ENCODE results near the gene CSNK1A1.
A peak's percentile ranks its signal among the peaks of the same experiment; 100 is the strongest.

CSNK1A1 gene

DNA sequence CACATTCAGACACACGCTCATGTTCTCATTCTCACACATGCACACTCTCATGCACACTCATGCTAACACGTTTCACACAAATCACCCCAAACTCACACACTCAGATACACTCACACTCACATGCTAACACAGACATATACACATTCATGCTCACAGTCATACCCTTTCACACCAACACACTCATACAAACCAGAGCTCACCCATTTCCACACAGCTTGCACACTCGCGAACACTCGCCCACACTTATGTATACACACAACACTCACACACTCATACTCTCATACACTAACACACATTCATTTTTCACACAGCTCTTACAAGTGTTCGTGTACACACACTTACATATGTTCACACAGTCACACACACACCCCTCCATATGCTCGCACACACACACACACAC, 108.0 kb downstream of the CSNK1A1 start:
- TF ChIP-seq, protein P1, sequence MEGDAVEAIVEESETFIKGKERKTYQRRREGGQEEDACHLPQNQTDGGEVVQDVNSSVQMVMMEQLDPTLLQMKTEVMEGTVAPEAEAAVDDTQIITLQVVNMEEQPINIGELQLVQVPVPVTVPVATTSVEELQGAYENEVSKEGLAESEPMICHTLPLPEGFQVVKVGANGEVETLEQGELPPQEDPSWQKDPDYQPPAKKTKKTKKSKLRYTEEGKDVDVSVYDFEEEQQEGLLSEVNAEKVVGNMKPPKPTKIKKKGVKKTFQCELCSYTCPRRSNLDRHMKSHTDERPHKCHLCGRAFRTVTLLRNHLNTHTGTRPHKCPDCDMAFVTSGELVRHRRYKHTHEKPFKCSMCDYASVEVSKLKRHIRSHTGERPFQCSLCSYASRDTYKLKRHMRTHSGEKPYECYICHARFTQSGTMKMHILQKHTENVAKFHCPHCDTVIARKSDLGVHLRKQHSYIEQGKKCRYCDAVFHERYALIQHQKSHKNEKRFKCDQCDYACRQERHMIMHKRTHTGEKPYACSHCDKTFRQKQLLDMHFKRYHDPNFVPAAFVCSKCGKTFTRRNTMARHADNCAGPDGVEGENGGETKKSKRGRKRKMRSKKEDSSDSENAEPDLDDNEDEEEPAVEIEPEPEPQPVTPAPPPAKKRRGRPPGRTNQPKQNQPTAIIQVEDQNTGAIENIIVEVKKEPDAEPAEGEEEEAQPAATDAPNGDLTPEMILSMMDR (IDR thresholded peaks at IDR 0.05; ENCODE audit: low read depth, low read length), result no peak

DNA sequence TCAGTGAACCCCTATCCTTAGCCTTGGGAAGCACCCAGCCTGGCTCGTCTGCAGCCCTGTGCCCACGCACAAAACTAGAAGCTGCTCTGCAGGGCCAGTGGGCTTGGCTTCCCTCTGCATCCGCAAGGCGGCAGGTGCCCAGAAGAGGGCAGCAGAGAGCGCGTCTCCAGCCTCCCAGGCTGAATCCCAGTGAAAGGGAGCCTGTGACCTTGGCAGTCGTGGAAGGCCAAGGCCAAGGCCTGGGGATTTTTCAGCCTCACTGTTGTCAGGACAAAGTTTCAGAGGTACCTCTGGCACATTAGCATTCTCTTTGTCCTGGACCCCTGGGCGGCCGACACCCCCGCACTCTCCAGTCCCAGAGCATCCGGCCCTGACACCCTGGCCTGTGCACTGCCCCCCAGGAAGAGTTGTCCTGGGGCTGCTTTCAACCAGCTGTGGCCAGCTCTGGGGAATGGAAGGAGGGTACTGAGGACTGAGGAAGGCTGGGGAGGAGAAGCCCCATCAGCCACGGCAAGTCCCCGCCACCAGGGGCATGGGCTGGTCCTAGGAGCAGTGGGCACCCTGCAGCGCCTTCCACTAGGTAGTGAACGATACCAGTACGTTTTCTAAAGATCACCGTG, 108.6 kb downstream of the CSNK1A1 start:
- TF ChIP-seq, protein P1 (IDR thresholded peaks at IDR 0.05; ENCODE audit: low read depth, low read length), result peak; percentile 70
- H3K4me3 ChIP-seq (ENCODE audit: low read depth, low read length), result no peak overlapping the region

More for the DNA sequence above, 108.0 kb downstream of the CSNK1A1 start:
- H3K4me3 ChIP-seq (ENCODE audit: low read depth, low read length), result no peak overlapping the region

Measured in WI38 (cell line).